Heart left ventricle (tissue), 13 donors: ENCODE results near the gene ANXA2.

Experiments used
- CTCF ChIP-seq, 12 donors: fragments of 200-600 bp; sonication (generic) in 4 of 12; IDR thresholded peaks; one replicate each; pipeline versions ENCODE4 v1.5.0 to v1.8.0; 2018 to 2022; ENCODE audit warnings: antibody characterized with exemption in 12 of 12, mild to moderate bottlenecking in 5 of 12
- POLR2A ChIP-seq, 2 donors: fragments of 450-650 bp; IDR thresholded peaks; one replicate each; pipeline ENCODE4 v1.6.1; 2017; ENCODE audit warnings: antibody characterized with exemption in 2 of 2, mild to moderate bottlenecking in 2 of 2, moderate library complexity in 2 of 2
- donor health status: ischemic (EF 13 %, LVEDD 7.1; RV severe dilation, severe dysfunction).
- donor health status: DM: no; HTN: yes; CAD: no.
- donor health status: DM: no; HTN: no; CAD: no.
- donor health status: ischemic (EF 25% LVEDD 6.9; RV normal size, moderate dysfunction).
- donor health status: ischemic (EF 25% LVEDD 5.7; RV mildly dilated, moderate dysfunction).
- donor health status: ischemic (EF 35%, LVEDD 5.7; RV mildly dilated, moderate dysfunction).
- donor health status: nonischemic (EF 11% LVEDD 7.7; RV severe dilation, severe dysfunction).
- donor health status: DM: yes; HTN: yes; CAD: no.
- donor health status: PGD.
- donor health status: ischemic (EF 29% LVEDD 5.4; RV normal size, mild dysfunction).
- donor health status: nonischemic (EF 23%, LVEDD 6.1; RV moderate dilation, normal function).

DNA sequence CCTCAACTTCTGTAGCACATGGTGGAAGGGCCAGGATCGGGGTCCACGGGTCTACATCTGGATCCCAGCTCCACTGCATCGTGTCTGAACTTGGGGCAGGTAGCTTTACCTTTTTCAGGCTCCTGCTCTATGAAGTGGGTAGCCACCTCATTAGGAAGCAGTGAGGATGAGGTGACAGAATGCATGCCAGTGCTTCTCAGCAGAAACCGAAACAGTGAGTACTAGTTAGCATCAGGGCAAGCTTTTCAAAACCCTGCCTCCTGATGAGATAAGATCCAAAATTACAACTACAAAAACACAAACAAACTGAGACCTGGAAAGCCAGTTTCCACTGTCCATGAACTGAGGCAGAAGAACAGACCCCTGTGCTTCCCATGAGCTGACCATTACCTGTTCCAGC lies 77.4 kb downstream of the ANXA2 start:
- TF ChIP-seq CTCF (IDR thresholded peaks at IDR 0.05) (no peak), POLR2A (IDR thresholded peaks at IDR 0.05) (no peak)
